ENCODE results near the gene SORCS2. TPM values are rescaled to one million over a fixed set of nuclear protein-coding genes. Genes with fewer than 3 reads are reported as not detected.

Gene SORCS2
- total RNA-seq, 4 donors from 2014 or later = 0.19 to 0.85 (median 0.66) TPM

GRCh38 chr4:7255996-7256395, 63.7 kb downstream of the SORCS2 start:
- TF ChIP-seq, protein P1, sequence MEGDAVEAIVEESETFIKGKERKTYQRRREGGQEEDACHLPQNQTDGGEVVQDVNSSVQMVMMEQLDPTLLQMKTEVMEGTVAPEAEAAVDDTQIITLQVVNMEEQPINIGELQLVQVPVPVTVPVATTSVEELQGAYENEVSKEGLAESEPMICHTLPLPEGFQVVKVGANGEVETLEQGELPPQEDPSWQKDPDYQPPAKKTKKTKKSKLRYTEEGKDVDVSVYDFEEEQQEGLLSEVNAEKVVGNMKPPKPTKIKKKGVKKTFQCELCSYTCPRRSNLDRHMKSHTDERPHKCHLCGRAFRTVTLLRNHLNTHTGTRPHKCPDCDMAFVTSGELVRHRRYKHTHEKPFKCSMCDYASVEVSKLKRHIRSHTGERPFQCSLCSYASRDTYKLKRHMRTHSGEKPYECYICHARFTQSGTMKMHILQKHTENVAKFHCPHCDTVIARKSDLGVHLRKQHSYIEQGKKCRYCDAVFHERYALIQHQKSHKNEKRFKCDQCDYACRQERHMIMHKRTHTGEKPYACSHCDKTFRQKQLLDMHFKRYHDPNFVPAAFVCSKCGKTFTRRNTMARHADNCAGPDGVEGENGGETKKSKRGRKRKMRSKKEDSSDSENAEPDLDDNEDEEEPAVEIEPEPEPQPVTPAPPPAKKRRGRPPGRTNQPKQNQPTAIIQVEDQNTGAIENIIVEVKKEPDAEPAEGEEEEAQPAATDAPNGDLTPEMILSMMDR (IDR thresholded peaks at IDR 0.05; ENCODE audit: low read depth) = no peak

DNA sequence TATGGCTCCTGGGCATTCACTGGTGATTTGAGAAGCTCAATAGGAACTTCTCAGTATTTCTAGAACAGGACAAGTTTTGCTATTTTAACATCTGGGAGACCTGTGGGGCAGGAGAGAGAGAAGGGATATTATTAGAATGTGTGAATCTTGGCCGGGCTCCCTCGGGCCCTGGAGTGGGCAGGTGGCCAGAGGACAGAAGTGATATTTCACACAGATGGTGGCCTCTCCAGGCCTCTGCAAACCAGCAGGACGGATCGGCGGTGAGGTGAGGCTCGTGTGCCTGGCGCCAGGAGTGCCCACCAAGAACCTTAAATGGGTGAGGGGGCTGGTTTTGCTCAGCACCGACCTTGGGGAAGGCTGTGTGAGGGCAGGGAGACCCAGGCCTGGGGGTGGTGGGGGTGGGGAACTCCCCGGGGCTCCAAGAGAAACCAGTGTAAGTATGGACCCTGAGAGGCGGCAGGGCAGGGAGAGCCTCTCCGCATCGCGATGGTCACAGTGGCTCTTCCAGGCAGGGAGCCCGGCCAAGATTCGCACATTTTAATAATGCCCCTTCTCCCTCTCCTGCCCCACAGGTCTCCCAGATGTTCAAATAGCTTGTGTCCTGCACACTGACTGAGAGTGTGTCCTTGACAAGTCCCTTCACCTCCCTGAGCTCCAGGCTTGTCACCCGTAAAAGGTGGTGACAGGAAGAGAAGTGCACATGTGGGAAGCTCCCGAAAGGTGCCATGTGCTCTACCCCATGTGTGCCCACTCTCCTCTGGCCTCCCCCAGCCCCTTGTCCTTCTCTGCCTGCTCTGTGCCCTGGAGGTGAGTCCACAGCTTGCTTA, 64.9 kb downstream of the SORCS2 start:
- TF ChIP-seq, protein P1 (IDR thresholded peaks at IDR 0.05; ENCODE audit: low read depth) = no peak

- TF ChIP-seq, protein P1 (IDR thresholded peaks at IDR 0.05; ENCODE audit: low read depth) = no peak
These were observed 66.7 kb downstream of the SORCS2 start for GRCh38 chr4:7259039-7259438.

DNA sequence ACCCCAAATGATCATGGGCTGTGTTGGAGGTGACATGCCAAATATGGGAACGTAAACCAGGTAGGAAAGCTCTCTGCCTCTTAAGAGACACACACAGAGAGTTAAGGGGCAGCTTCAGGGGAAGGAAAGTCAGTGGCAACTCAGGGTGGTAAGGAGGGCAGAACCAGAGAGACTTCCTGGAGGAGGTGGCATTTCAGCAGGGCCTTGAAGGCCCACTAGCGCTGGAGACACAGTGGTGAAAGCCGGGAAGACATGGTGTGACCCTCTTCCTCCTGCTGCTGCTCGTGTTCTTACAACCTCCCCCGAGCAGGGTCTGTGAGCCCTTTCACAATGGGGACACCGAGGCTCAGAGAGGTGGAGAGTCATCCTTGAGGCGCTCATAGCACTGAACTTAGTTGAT, 68.2 kb downstream of the SORCS2 start:
- TF ChIP-seq, protein P1 (IDR thresholded peaks at IDR 0.05; ENCODE audit: low read depth) = no peak

GRCh38 chr4:7261087-7261486, 68.7 kb downstream of the SORCS2 start:
- TF ChIP-seq, protein P1 (IDR thresholded peaks at IDR 0.05; ENCODE audit: low read depth) = no peak

DNA sequence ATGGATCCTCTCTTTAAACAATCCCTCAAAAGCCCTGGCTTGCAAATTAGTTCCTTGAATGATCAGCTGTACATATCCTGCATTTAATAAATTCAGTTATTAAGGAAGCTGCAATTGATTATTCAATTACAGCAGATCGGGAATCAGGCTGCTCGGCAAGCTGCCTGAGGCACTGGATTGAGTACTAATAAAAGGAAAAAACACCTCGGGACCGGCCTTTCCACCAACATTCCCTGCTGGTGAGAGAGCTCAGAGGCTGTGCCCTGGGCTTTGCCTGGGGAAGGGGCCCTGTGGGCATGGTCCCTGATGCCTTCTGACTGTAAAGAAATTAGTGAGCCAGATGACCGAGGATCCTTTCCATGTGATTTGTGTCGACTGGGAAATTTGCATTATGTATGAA, 69.2 kb downstream of the SORCS2 start:
- TF ChIP-seq, protein P1 (IDR thresholded peaks at IDR 0.05; ENCODE audit: low read depth) = no peak

GRCh38 chr4:7262134-7262533, 69.8 kb downstream of the SORCS2 start:
- TF ChIP-seq, protein P1 (IDR thresholded peaks at IDR 0.05; ENCODE audit: low read depth) = no peak
